GM21786 (cell line): ENCODE data around the gene COL9A3.
"Not testable (repeated sequence)": the region's sequence is repeated elsewhere in the genome, so short reads cannot be mapped to it uniquely, and the experiment has no call there.

ENCODE experiments used
- ATAC-seq: cut with Tn5 transposase; IDR thresholded peaks from one replicate; pipeline ENCODE4 v1.9.1; 2021; ENCODE audit not compliant: unreplicated experiment

The COL9A3 gene

GRCh38 chr20:62832951-62833391 is 16.1 kb downstream of the COL9A3 start:
- ATAC-seq: peak; percentile 24

GRCh38 chr20:62834967-62835730 is 18.3 kb downstream of the COL9A3 start:
- no peak for ATAC-seq

- no peak for ATAC-seq
Observed at GRCh38 chr20:62835931-62836861, 19.3 kb downstream of the COL9A3 start.

- ATAC-seq: no peak
Observed at GRCh38 chr20:62836967-62837490, 20.2 kb downstream of the COL9A3 start.

GRCh38 chr20:62837790-62838127 is 20.9 kb downstream of the COL9A3 start:
- peak; percentile 22 for ATAC-seq

GRCh38 chr20:62838128-62838891 is 21.5 kb downstream of the COL9A3 start:
- peak; percentile 63 for ATAC-seq

GRCh38 chr20:62839261-62839660 is 22.4 kb downstream of the COL9A3 start:
- ATAC-seq: no peak

- ATAC-seq: no peak
Observed at GRCh38 chr20:62839816-62840215, 23.0 kb downstream of the COL9A3 start.

- ATAC-seq: no peak
Observed at GRCh38 chr20:62840244-62841197, 23.7 kb downstream of the COL9A3 start.

- no peak for ATAC-seq
Observed at GRCh38 chr20:62841705-62842212, 24.9 kb downstream of the COL9A3 start.

GRCh38 chr20:62843656-62844055 is 26.8 kb downstream of the COL9A3 start:
- ATAC-seq: no peak

GRCh38 chr20:62844182-62844581 is 27.3 kb downstream of the COL9A3 start:
- ATAC-seq: no peak

GRCh38 chr20:62845416-62846160 is 28.7 kb downstream of the COL9A3 start:
- no peak for ATAC-seq

- ATAC-seq: no peak
Observed at GRCh38 chr20:62846166-62846890, 29.5 kb downstream of the COL9A3 start.

- ATAC-seq: not testable (repeated sequence)
Observed at GRCh38 chr20:62848917-62849316, 32.1 kb downstream of the COL9A3 start.

GRCh38 chr20:62849431-62849830 is 32.6 kb downstream of the COL9A3 start:
- ATAC-seq: no peak

- no peak for ATAC-seq
Observed at GRCh38 chr20:62850333-62850974, 33.6 kb downstream of the COL9A3 start.

- no peak for ATAC-seq
Observed at GRCh38 chr20:62852196-62852595, 35.3 kb downstream of the COL9A3 start.
